ENCODE data around the gene CPNE5. TPM values are rescaled to one million over a fixed set of nuclear protein-coding genes. Genes with fewer than 3 reads are reported as not detected.

Gene CPNE5
- total RNA-seq, 4 donors from 2014 or later = 0.19 to 1.3 (median 0.59) TPM

DNA sequence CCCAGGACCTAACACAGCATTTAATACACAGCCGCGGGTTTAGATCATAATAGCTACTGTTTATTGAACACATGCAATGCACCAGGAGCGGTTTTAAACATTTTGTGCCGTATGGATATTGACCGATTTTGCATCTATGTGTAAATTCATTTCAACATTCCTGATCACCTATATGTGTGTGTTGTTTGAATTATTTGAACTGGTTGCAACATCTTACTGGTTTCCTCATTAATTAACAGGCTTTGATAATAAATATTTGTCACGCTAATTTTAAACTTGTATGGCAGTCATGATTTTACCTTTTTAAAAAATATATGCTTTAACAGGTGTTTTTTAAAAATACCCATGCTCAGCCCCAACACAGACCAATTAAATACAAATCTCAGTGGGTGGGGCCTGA lies 35.8 kb downstream of the CPNE5 start:
- TF ChIP-seq, protein P1, sequence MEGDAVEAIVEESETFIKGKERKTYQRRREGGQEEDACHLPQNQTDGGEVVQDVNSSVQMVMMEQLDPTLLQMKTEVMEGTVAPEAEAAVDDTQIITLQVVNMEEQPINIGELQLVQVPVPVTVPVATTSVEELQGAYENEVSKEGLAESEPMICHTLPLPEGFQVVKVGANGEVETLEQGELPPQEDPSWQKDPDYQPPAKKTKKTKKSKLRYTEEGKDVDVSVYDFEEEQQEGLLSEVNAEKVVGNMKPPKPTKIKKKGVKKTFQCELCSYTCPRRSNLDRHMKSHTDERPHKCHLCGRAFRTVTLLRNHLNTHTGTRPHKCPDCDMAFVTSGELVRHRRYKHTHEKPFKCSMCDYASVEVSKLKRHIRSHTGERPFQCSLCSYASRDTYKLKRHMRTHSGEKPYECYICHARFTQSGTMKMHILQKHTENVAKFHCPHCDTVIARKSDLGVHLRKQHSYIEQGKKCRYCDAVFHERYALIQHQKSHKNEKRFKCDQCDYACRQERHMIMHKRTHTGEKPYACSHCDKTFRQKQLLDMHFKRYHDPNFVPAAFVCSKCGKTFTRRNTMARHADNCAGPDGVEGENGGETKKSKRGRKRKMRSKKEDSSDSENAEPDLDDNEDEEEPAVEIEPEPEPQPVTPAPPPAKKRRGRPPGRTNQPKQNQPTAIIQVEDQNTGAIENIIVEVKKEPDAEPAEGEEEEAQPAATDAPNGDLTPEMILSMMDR (IDR thresholded peaks at IDR 0.05; ENCODE audit: low read depth) = no peak

- TF ChIP-seq, protein P1 (IDR thresholded peaks at IDR 0.05; ENCODE audit: low read depth) = no peak
Measured at GRCh38 chr6:36800223-36801076, 38.8 kb downstream of the CPNE5 start.

- TF ChIP-seq, protein P1 (IDR thresholded peaks at IDR 0.05; ENCODE audit: low read depth) = no peak
Measured at GRCh38 chr6:36798852-36799251, 40.4 kb downstream of the CPNE5 start.

DNA sequence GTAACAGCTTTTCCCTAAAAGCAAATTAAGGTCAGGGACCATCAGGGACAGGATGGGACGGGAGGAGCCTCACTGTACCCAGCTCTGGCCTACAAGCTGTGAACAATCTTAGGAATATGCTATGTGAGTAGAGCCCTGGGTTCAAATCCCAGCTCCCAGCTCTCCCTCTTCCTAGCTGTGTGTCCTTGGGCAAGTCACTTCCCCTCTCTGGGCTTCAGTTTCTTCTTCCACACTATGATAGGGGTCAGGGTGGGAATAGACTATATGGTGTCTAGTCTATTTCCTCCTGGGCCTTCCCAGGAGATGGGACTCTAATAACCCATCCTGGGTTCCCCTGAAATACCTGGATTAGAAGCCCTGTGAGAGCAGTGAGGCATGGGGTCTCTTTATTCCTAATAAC lies 41.6 kb downstream of the CPNE5 start:
- TF ChIP-seq, protein P1 (IDR thresholded peaks at IDR 0.05; ENCODE audit: low read depth) = no peak

DNA sequence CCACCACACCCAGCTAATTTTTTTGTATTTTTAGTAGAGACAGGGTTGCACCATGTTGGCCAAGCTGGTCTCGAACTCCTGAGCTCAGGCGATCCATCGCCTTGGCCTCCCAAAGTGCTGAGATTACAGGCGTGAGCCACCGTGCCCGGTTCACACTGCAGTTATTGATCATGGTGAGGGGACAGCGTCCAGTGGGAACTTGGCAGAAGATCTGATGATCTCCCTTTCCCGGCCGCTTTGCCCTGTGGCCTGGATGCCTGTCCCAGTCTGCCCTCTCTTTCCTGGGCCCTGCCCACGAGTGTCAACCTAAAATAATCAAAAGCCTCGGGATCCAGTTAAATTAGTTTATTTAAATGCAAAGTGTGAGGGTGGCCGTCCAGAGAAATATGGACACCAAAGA lies 42.2 kb downstream of the CPNE5 start:
- TF ChIP-seq, protein P1 (IDR thresholded peaks at IDR 0.05; ENCODE audit: low read depth) = no peak

- TF ChIP-seq, protein P1 (IDR thresholded peaks at IDR 0.05; ENCODE audit: low read depth) = no peak
Measured at GRCh38 chr6:36794713-36795065, 44.6 kb downstream of the CPNE5 start.

- TF ChIP-seq, protein P1 (IDR thresholded peaks at IDR 0.05; ENCODE audit: low read depth) = no peak
Measured at GRCh38 chr6:36793913-36794712, 45.1 kb downstream of the CPNE5 start.

Data from subcutaneous adipose tissue (tissue), 4 donors.